EL (cell line): ENCODE measurements around the gene TAF3.

Experiments
- DNase-seq: peaks from one replicate; pipeline ENCODE4 v3.0.0-alpha.2; 2016

Gene TAF3

GRCh38 chr10:8035641-8036470 is 217.6 kb downstream of the TAF3 start:
- no peak for DNase-seq

- no peak for DNase-seq
Measured at GRCh38 chr10:8036506-8037198, 218.3 kb downstream of the TAF3 start.

- DNase-seq: no peak
Measured at GRCh38 chr10:8037199-8037801, 219.0 kb downstream of the TAF3 start.

- DNase-seq: no peak
Measured at GRCh38 chr10:8037941-8038894, 219.9 kb downstream of the TAF3 start.

GRCh38 chr10:8039321-8039881 is 221.1 kb downstream of the TAF3 start:
- DNase-seq: no peak

GRCh38 chr10:8040651-8041050 is 222.3 kb downstream of the TAF3 start:
- no peak for DNase-seq

- no peak for DNase-seq
Measured at GRCh38 chr10:8041284-8041991, 223.1 kb downstream of the TAF3 start.

- DNase-seq: no peak
Measured at GRCh38 chr10:8041992-8042720, 223.9 kb downstream of the TAF3 start.

- no peak for DNase-seq
Measured at GRCh38 chr10:8042721-8043568, 224.6 kb downstream of the TAF3 start.

- DNase-seq: no peak
Measured at GRCh38 chr10:8043569-8044306, 225.4 kb downstream of the TAF3 start.

GRCh38 chr10:8044331-8044907 is 226.1 kb downstream of the TAF3 start:
- DNase-seq: no peak

GRCh38 chr10:8044908-8045725 is 226.8 kb downstream of the TAF3 start:
- DNase-seq: no peak

- no peak for DNase-seq
Measured at GRCh38 chr10:8045726-8046494, 227.6 kb downstream of the TAF3 start.

GRCh38 chr10:8047452-8048280 is 229.4 kb downstream of the TAF3 start:
- DNase-seq: no peak

GRCh38 chr10:8048281-8049008 is 230.1 kb downstream of the TAF3 start:
- DNase-seq: no peak
